HG02763 (cell line): ENCODE data around the gene NME7.
A peak's percentile ranks its signal among the peaks of the same experiment; 100 is the strongest.
"Not testable (repeated sequence)": the region's sequence is repeated elsewhere in the genome, so short reads cannot be mapped to it uniquely, and the experiment has no call there.

ENCODE experiments used
- ATAC-seq: cut with Tn5 transposase; IDR thresholded peaks from one replicate; pipeline ENCODE4 v1.9.1; 2021; ENCODE audit warnings: mild to moderate bottlenecking, moderate library complexity; ENCODE audit not compliant: unreplicated experiment

NME7 gene

DNA sequence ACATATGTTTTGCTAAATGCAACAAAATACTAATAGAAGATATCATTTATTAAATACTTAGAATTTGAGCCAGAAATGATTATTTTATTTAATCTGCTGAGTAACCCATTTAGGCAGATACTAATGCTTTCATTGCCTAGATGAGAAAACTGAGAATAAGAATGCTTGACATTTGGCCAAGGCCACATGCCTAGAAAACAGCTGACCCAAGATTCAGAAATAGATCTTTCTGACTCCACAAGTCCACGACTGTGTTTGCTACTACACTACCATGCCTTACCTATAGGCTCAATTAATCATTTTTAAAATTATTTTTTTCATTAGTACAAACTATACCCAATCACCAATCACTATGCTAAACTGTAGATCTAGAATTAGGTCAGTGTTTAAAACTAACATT lies 131.5 kb downstream of the NME7 start:
- ATAC-seq = no peak

GRCh38 chr1:169235568-169235967 lies 132.0 kb downstream of the NME7 start:
- ATAC-seq = no peak

DNA sequence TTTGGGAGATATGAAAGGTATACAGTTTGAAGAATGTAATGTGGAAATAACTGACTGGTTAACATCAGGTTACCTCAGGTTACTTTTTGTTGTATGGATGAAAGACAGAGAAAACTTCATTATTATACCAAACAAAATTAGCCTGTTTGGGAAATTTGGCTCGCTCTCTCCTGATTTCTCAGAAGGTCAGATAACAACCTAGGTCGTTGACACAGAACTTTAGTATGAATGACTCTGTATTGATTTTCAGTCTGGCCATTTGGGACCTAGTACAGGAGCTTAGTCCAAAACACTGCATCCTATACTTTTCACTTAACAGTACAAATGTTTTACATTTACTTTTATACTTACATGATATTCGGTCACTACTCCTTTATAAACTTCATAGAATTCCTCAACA lies 132.8 kb downstream of the NME7 start:
- ATAC-seq = no peak

GRCh38 chr1:169217636-169218035 lies 150.0 kb downstream of the NME7 start:
- ATAC-seq = no peak

GRCh38 chr1:169214598-169214997 lies 153.0 kb downstream of the NME7 start:
- no peak for ATAC-seq

DNA sequence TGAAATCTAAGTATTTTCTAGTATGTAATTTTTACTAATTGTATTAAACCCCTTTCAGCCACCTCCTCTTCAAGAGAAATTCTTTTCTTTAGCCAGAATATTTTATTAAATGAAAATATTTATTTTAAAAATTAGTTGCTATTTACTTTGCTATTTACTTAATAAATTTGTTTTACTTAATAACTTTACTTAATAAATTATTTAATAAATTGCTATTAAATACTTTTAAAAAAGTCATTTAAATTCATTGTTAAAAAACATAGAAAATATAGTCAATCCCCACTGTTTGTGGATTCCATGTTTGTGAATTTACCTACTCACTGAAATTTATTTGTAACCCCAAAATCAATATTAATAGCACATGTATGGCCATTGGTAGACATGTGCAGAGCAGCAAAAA lies 155.5 kb downstream of the NME7 start:
- ATAC-seq = no peak

- no peak for ATAC-seq
Observed at GRCh38 chr1:169207797-169208520, 159.6 kb downstream of the NME7 start.

- ATAC-seq = no peak
Observed at GRCh38 chr1:169204157-169204556, 163.4 kb downstream of the NME7 start.

DNA sequence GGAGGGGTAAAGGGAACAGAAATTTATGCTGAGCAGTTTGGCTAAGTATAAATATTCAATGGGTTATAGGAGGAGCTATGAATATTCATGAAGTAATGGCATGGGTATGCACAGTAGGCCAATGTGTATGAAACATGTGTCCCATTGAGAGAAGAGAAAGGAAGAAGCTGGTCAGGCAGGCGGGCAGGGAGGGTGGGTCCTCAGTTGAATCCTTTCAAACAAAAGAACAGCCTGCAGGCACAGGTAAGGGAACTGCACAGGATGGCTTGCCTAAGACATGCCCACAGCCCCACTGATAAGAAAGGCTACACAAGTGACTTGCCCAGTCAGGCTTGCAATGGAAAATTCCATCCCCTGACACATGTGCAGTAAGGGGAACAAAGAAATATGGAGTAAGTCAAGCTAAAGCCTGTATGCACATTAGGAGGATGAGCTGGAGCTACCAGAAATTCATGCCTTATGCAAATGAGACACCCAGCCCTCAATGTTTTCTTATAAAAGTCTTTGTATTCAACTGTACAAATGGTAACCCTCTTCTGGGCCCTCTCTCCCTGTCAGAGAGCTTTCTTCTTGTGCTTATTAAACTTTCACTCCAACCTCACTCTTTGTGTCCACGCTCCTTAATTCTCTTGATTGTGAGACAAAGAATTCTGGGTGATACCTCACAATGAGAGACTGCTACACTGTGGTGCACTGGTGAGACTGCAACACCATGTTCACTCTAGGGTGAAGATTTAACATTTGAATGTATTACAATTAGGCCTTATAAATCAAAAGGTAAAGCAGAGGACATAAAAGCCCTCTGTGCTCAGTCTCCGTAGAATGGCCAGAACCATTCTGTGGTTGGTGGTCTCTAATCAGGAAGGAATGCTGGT lies 164.6 kb downstream of the NME7 start:
- ATAC-seq = no peak

DNA sequence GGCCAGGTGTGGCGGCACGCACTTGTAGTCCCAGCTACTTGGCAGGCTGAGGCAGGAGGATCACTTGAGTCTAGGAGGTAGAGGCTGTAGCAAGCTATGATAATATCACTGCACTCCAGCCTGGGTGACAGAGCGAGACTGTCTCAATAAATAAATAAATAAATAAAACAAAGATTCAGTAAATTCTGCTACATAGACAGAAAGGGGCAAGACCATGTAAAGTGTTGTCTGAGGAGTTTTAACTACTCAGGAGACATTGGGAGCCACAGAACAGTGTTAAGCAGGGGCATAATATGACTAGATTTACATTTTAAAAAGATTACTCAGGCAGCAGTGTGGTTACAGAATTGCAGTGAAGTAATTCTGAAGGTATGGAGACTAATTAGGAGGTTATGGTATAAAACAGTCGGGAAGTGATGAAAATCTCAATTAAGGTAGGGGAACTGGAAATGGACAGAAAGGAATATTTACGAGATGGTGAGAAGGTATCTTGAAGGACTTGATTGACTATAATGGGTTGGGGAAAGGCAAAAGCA lies 166.4 kb downstream of the NME7 start:
- ATAC-seq = no peak

DNA sequence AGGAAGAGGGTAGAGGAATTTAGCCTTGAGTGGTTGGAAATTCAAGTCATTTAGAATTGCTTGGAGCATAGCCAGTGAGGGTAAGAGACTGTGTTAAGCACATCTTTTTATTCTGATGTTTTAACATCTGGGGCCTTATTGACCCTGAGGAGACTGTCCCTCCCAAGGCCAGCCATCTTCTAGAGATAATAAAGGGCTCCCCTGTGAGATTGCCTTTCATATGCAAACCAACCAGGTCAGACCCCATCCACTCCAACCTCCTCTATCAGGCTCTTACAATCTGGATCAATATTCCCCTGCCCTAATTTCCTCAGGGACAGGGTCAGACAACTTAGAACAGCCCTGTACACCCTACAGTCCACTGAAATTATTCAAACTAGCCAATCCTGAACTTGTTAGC lies 167.3 kb downstream of the NME7 start:
- no peak for ATAC-seq

DNA sequence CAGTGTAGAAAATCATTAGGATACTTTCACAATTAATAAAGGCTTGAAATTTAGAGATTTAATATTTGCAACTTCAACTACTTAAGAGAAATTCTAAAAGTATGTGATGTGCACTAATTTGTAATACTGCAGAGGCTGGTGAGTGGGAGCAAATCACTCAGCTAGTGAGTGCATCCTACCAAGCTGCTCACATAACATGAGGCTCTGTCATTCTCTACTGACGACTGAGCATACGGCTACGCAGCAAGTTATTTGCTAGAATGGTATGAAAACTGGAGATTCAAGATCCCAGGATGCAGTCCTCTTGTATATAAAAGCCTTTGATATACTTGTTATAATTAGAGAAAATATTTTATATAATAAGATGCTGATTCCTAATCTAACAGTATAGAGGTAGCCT lies 171.0 kb downstream of the NME7 start:
- no peak for ATAC-seq

- no peak for ATAC-seq
Observed at GRCh38 chr1:169196161-169196560, 171.4 kb downstream of the NME7 start.

GRCh38 chr1:169193191-169193850 lies 174.3 kb downstream of the NME7 start:
- ATAC-seq = no peak

- ATAC-seq = no peak
Observed at GRCh38 chr1:169186106-169186505, 181.5 kb downstream of the NME7 start.

GRCh38 chr1:169184812-169185211 lies 182.8 kb downstream of the NME7 start:
- no peak for ATAC-seq

- no peak for ATAC-seq
Observed at GRCh38 chr1:169180174-169180573, 187.4 kb downstream of the NME7 start.

DNA sequence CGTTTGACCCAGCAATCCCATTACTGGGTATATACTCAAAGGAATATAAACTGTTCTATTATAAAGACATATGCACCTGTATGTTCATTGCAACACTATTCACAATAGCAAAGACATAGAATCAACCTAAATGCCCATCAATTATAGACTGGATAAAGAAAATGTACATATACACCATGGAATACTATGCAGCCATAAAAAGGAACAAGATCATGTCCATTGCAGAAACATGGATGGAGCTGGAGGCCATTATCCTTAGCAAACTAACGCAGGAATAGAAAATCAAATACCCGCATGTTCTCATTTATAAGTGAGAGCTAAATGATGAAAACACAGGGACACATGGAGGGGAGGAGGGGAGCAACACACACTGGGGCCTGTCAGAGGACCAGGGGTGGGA lies 188.2 kb downstream of the NME7 start:
- not testable (repeated sequence) for ATAC-seq

DNA sequence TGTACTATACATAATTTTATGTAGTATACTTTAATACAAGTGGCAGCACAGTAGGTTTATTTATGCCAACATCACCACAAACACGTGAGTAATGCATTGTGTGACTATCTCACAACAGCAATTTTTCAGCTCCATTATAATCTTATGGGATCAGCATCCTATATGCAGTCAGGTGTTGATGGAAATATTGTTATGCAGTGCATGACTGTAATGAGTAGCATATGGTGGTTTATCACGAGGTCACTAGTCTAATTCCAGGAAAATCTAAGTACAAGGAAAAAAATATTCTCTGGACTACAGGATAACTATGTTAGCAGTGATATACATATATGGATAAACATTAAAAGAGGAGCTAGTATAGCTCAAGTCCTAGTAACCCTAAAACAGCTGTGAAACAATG lies 192.1 kb downstream of the NME7 start:
- ATAC-seq = no peak

DNA sequence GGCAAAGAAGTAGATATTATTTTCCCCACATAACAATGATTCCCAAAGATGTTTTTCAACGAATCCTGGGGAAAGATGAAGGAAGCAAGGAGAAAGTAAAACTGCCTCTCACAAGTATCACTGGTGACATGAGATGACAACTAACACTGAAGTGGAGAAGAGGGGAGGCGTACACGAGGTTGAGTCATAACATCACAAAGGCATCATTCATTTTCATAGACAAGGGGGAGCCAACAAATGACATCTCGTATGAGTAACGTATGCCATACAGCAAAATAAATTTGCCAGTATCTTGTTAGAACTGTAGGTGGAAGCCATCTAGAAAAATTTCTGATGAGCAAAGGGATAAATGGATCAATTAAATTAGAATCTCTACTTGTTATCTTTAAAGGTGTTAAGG lies 204.5 kb downstream of the NME7 start:
- ATAC-seq = no peak

DNA sequence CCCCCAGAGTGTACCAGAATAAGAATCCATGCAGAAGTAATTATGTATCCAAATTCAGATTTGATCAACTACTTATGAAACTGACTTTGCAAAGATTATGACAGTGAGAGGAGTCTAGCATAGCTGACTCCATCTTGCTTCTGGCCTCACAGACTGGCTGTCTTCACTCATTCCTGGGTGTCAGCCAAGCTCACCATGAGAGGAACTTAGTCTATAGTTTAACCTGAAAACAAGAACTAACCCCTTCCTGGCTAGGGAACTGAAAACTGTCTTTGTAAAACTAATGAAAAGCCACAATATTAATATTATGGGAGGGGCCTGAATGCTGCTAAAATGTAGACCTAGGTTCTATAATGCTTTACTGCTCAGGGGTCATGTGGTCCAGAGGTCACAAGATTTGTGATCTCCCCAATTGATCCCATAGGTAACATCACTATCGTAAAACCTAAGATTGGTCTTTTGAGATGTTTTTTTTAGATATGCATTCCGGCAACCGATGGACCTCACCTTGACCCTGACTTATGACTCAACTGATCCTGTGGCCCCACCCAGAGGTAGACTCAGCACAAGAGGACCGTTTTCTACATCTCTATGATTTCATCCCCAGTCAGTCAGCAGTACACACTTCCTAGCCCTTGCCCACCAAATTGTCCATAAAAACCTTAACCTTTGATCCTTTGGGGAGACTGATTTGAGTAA lies 206.0 kb downstream of the NME7 start:
- peak; percentile 69 for ATAC-seq
